H1 (cell line): ENCODE data around the gene BCAS3. TPM values are rescaled to one million over a fixed set of nuclear protein-coding genes. Genes with fewer than 3 reads are reported as not detected.

Source experiments
- CREB1 ChIP-seq: IDR thresholded peaks from 2 replicates; pipeline ENCODE4 v1.6.1; 2012; ENCODE audit warnings: inconsistent platforms
- E2F6 ChIP-seq: IDR thresholded peaks from 2 replicates; pipeline ENCODE4 v1.6.1; 2012; ENCODE audit warnings: inconsistent platforms
- KDM5A ChIP-seq: fragments of 200-600 bp; IDR thresholded peaks from 2 replicates; pipeline ENCODE4 v1.7.1; 2012; ENCODE audit warnings: mild to moderate bottlenecking, low read length, inconsistent platforms, mixed read lengths
- SIRT6 ChIP-seq: IDR thresholded peaks from one replicate; pipeline ENCODE4 v1.7.1; 2012; ENCODE audit warnings: low read length, inconsistent platforms
- TEAD4 ChIP-seq: IDR thresholded peaks from 2 replicates; pipeline ENCODE4 v1.6.1; 2012; ENCODE audit warnings: low read depth, low read length, inconsistent platforms, mixed read lengths
- polyA plus RNA-seq, 7 experiments: library from polyadenylated mRNA; depleted of rRNA in 3 of 7; stranded (reverse) in 5 of 7; unstranded in 2 of 7; fragments of >200 nt in 5 of 7; fragments of 200-250 nt in 2 of 7; gene quantifications; 1 replicate in 5 of 7; 2 replicates in 1 of 7; 4 replicates in 1 of 7; pipeline versions ENCODE4 v1.2.1 to v1.2.3, GENCODE V29; 2011 to 2013; ENCODE audit warnings: missing spikeins in 2 of 7, mixed read lengths in 2 of 7
- total RNA-seq: library from RNA; stranded (reverse); fragmentation: NEBNext Ultra II Directional; extraction: Animal tissue kit (Norgen Biotek cat#: 25700); gene quantifications from 2 replicates; pipeline ENCODE4 v1.2.1, GENCODE V29; 2021

BCAS3 gene
- total and polyA plus RNA-seq, 2 of the 8 experiments (the other 6 are each of a cell fraction or from before 2014, with no cell fraction given), result 9.9 to 13.3 TPM

GRCh38 chr17:61387511-61388305 is 710.1 kb downstream of the BCAS3 start (continued):
- no peak for TF ChIP-seq TEAD4
- no peak for TF ChIP-seq SIRT6
- no peak for TF ChIP-seq CREB1
- no peak for TF ChIP-seq KDM5A
- no peak for TF ChIP-seq E2F6
